HepG2 (cell line): ENCODE measurements around the gene COL18A1. TPM values are rescaled to one million over a fixed set of nuclear protein-coding genes. Genes with fewer than 3 reads are reported as not detected.

Experiments
- IRX3 ChIP-seq: sonication (generic); formaldehyde crosslinking; IDR thresholded peaks from 2 replicates; pipeline ENCODE4 v1.8.1; 2023; ENCODE audit warnings: mild to moderate bottlenecking, low read depth, missing genetic modification reagents, borderline replicate concordance
- MATR3 ChIP-seq: sonication (generic); formaldehyde crosslinking; IDR thresholded peaks from 2 replicates; pipeline ENCODE4 v1.4.0; 2020; ENCODE audit warnings: missing genetic modification reagents
- MBNL3 ChIP-seq: fragments of 250-450 bp; sonication (Bioruptor Pico); conservative IDR thresholded peaks from 2 replicates; pipeline ENCODE4 v1.8.0; 2022; ENCODE audit warnings: mild to moderate bottlenecking, inconsistent platforms
- MEF2D ChIP-seq: sonication (generic); formaldehyde crosslinking; IDR thresholded peaks from 2 replicates; pipeline ENCODE4 v1.5.1; 2020; ENCODE audit warnings: mild to moderate bottlenecking, missing genetic modification reagents
- NFIB ChIP-seq: sonication (generic); formaldehyde crosslinking; IDR thresholded peaks from 2 replicates; pipeline ENCODE4 v1.9.0; 2021; ENCODE audit warnings: missing genetic modification reagents, mild to moderate bottlenecking, borderline replicate concordance
- SMAD9 ChIP-seq: sonication (generic); formaldehyde crosslinking; IDR thresholded peaks from 2 replicates; pipeline ENCODE4 v1.5.1; 2020; ENCODE audit warnings: mild to moderate bottlenecking, missing genetic modification reagents
- SNAI1 ChIP-seq: sonication (generic); formaldehyde crosslinking; IDR thresholded peaks from 2 replicates; pipeline ENCODE4 v1.5.0; 2020; ENCODE audit warnings: mild to moderate bottlenecking, missing genetic modification reagents, borderline replicate concordance
- WIZ ChIP-seq: sonication (generic); formaldehyde crosslinking; IDR thresholded peaks from 2 replicates; pipeline ENCODE4 v1.5.1; 2020; ENCODE audit warnings: mild to moderate bottlenecking, missing genetic modification reagents
- ZBTB38 ChIP-seq: sonication (generic); formaldehyde crosslinking; IDR thresholded peaks from 2 replicates; pipeline ENCODE4 v1.5.1; 2020; ENCODE audit warnings: mild to moderate bottlenecking, missing genetic modification reagents
- ZFP36L1 ChIP-seq: sonication (generic); formaldehyde crosslinking; IDR thresholded peaks from 2 replicates; pipeline ENCODE4 v1.8.0; 2022; ENCODE audit warnings: mild to moderate bottlenecking, missing genetic modification reagents, moderate library complexity
- ZFP82 ChIP-seq: sonication (generic); formaldehyde crosslinking; IDR thresholded peaks from 2 replicates; pipeline ENCODE4 v1.5.1; 2020; ENCODE audit warnings: mild to moderate bottlenecking, missing genetic modification reagents, borderline replicate concordance
- ZNF251 ChIP-seq: sonication (generic); formaldehyde crosslinking; IDR thresholded peaks from 2 replicates; pipeline ENCODE4 v1.9.0; 2021; ENCODE audit warnings: mild to moderate bottlenecking, missing genetic modification reagents
- ZNF44 ChIP-seq: sonication (generic); formaldehyde crosslinking; IDR thresholded peaks from 2 replicates; pipeline ENCODE4 v1.5.1; 2020; ENCODE audit warnings: mild to moderate bottlenecking, missing genetic modification reagents
- polyA plus RNA-seq, 8 experiments: library from polyadenylated mRNA; depleted of rRNA in 3 of 8; stranded (reverse) in 7 of 8; unstranded in 1 of 8; fragments of >200 nt; fragmentation: Illumina TruSeq in 4 of 8; extraction: Trizol in 4 of 8; gene quantifications; 2 replicates each; pipeline versions ENCODE4 v1.2.1 to v1.2.3, GENCODE V29; 2011 to 2016; ENCODE audit warnings: low read depth in 4 of 8, missing spikeins in 1 of 8, mixed read lengths in 1 of 8; ENCODE audit not compliant: insufficient read depth in 1 of 8
- total RNA-seq, 5 experiments: library from RNA; depleted of rRNA; stranded (reverse); fragments of >200 nt; fragmentation: Illumina TruSeq; extraction: Trizol; gene quantifications; 2 replicates each; pipeline ENCODE4 v1.2.3, GENCODE V29; 2016; ENCODE audit warnings: low read depth in 1 of 5
- TF ChIP-seq, protein P1 (sequence below): sonication (generic); formaldehyde crosslinking; IDR thresholded peaks from 2 replicates; pipeline ENCODE4 v1.4.0; 2020; ENCODE audit warnings: missing genetic modification reagents, borderline replicate concordance
- TF ChIP-seq, protein P2 (sequence below): sonication (generic); formaldehyde crosslinking; IDR thresholded peaks from 2 replicates; pipeline ENCODE4 v1.5.0; 2020; ENCODE audit warnings: missing genetic modification reagents, mild to moderate bottlenecking, borderline replicate concordance
- TF ChIP-seq, protein P3 (sequence below): IDR thresholded peaks from 2 replicates; pipeline ENCODE4 v1.6.1; 2016; ENCODE audit warnings: missing compliant biosample characterization, missing genetic modification reagents, borderline replicate concordance
- TF ChIP-seq, protein P4 (sequence below): sonication (generic); formaldehyde crosslinking; IDR thresholded peaks from 2 replicates; pipeline ENCODE4 v1.4.0; 2020; ENCODE audit warnings: missing genetic modification reagents
- TF ChIP-seq, protein P5 (sequence below): sonication (generic); formaldehyde crosslinking; IDR thresholded peaks from 2 replicates; pipeline ENCODE4 v1.5.0; 2020; ENCODE audit warnings: missing genetic modification reagents
- TF ChIP-seq, protein P6 (sequence below), 2 experiments: sonication (generic) in 1 of 2; formaldehyde crosslinking in 1 of 2; IDR thresholded peaks; 2 replicates each; pipeline versions ENCODE4 v1.5.1 to v1.6.1; 2011 to 2020; ENCODE audit warnings: borderline replicate concordance in 1 of 2, low read depth in 1 of 2, low read length in 1 of 2, mild to moderate bottlenecking in 1 of 2, missing genetic modification reagents in 1 of 2, moderate library complexity in 1 of 2

COL18A1 gene
- total and polyA plus RNA-seq, 2 of the 13 experiments (the other 11 are each of a cell fraction or from before 2014, with no cell fraction given) = 79.0 to 102 TPM

DNA sequence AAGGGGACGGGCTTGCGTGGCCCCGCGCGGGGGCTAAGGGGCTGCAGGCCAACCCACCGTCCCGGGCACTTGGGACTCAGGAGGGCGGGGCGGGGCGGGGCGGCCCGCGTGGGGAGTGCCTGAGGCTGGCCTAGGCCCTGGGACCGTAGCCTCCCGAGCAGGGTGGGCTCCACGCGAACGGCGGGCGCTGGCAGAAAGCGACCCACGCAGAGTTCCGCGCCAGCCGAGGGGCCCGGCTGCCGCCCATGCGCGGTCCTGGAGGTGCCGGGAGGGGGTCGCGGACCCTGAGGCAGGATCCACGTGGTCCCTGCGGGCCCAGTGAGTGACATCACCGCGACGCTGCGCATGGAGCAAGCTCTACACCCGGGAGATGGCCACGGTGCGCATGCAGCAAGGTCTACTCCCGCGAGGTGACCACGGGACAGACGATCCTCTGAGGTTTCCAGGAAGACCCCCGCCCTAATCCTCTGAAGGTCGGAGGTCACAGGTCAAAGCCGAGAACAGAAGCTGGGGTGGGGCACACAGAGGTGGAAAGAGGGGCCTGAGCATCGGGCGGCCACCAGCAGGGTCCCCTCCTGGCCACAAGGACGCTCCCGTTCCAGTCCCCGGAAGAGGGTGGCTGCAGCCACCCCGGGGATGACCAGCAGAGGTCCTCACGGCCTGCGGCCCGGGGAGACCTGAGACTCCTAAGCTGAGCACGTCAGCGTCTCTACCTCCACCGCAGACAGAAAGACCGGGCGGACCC is 150.8 kb downstream of the COL18A1 start (continued):
- TF ChIP-seq, protein P1, sequence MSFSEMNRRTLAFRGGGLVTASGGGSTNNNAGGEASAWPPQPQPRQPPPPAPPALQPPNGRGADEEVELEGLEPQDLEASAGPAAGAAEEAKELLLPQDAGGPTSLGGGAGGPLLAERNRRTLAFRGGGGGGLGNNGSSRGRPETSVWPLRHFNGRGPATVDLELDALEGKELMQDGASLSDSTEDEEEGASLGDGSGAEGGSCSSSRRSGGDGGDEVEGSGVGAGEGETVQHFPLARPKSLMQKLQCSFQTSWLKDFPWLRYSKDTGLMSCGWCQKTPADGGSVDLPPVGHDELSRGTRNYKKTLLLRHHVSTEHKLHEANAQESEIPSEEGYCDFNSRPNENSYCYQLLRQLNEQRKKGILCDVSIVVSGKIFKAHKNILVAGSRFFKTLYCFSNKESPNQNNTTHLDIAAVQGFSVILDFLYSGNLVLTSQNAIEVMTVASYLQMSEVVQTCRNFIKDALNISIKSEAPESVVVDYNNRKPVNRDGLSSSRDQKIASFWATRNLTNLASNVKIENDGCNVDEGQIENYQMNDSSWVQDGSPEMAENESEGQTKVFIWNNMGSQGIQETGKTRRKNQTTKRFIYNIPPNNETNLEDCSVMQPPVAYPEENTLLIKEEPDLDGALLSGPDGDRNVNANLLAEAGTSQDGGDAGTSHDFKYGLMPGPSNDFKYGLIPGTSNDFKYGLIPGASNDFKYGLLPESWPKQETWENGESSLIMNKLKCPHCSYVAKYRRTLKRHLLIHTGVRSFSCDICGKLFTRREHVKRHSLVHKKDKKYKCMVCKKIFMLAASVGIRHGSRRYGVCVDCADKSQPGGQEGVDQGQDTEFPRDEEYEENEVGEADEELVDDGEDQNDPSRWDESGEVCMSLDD (CRISPR knock-in tag) = no peak
- TF ChIP-seq, protein P2, sequence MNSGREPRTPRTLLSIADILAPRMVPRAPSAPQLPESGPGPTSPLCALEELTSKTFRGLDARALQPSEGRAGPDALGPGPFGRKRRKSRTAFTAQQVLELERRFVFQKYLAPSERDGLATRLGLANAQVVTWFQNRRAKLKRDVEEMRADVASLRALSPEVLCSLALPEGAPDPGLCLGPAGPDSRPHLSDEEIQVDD = no peak
- TF ChIP-seq MBNL3 (CRISPR knock-in tag) (no peak), SNAI1 (CRISPR knock-in tag) (no peak), IRX3 (CRISPR knock-in tag) (no peak), ZFP36L1 (CRISPR knock-in tag) (peak; percentile 78; the same call in 1 of the 2 replicates), SMAD9 (CRISPR knock-in tag) (peak; percentile 50; the same call in 1 of the 2 replicates), NFIB (CRISPR knock-in tag) (no peak), ZNF251 (CRISPR knock-in tag) (no peak), ZNF44 (CRISPR knock-in tag) (no peak), MATR3 (CRISPR knock-in tag) (no peak), ZBTB38 (peak; percentile 75), WIZ (CRISPR knock-in tag) (no peak), MEF2D (CRISPR knock-in tag) (peak; percentile 71; the same call in 1 of the 2 replicates), ZFP82 (CRISPR knock-in tag) (no peak)
- TF ChIP-seq, protein P3, sequence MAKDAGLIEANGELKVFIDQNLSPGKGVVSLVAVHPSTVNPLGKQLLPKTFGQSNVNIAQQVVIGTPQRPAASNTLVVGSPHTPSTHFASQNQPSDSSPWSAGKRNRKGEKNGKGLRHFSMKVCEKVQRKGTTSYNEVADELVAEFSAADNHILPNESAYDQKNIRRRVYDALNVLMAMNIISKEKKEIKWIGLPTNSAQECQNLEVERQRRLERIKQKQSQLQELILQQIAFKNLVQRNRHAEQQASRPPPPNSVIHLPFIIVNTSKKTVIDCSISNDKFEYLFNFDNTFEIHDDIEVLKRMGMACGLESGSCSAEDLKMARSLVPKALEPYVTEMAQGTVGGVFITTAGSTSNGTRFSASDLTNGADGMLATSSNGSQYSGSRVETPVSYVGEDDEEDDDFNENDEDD (CRISPR knock-in tag) = peak; percentile 82
- TF ChIP-seq, protein P4, sequence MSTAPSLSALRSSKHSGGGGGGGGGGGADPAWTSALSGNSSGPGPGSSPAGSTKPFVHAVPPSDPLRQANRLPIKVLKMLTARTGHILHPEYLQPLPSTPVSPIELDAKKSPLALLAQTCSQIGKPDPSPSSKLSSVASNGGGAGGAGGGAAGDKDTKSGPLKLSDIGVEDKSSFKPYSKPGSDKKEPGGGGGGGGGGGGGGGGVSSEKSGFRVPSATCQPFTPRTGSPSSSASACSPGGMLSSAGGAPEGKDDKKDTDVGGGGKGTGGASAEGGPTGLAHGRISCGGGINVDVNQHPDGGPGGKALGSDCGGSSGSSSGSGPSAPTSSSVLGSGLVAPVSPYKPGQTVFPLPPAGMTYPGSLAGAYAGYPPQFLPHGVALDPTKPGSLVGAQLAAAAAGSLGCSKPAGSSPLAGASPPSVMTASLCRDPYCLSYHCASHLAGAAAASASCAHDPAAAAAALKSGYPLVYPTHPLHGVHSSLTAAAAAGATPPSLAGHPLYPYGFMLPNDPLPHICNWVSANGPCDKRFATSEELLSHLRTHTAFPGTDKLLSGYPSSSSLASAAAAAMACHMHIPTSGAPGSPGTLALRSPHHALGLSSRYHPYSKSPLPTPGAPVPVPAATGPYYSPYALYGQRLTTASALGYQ (CRISPR knock-in tag) = no peak
- TF ChIP-seq, protein P5, sequence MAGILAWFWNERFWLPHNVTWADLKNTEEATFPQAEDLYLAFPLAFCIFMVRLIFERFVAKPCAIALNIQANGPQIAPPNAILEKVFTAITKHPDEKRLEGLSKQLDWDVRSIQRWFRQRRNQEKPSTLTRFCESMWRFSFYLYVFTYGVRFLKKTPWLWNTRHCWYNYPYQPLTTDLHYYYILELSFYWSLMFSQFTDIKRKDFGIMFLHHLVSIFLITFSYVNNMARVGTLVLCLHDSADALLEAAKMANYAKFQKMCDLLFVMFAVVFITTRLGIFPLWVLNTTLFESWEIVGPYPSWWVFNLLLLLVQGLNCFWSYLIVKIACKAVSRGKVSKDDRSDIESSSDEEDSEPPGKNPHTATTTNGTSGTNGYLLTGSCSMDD = no peak
- TF ChIP-seq, protein P6, sequence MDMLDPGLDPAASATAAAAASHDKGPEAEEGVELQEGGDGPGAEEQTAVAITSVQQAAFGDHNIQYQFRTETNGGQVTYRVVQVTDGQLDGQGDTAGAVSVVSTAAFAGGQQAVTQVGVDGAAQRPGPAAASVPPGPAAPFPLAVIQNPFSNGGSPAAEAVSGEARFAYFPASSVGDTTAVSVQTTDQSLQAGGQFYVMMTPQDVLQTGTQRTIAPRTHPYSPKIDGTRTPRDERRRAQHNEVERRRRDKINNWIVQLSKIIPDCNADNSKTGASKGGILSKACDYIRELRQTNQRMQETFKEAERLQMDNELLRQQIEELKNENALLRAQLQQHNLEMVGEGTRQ (IDR thresholded peaks at IDR 0.05; ENCODE audit: low read depth, low read length) = no peak
- TF ChIP-seq, protein P6 (CRISPR knock-in tag; IDR thresholded peaks at IDR 0.05; ENCODE audit: borderline replicate concordance) = 0 out of 2 replicates have a peak, but pooled peaks have one; percentile 27
